H1 (cell line): ENCODE measurements around the gene RGS2. TPM values are rescaled to one million over a fixed set of nuclear protein-coding genes. Genes with fewer than 3 reads are reported as not detected.

ENCODE experiments used
- CTCF ChIA-PET: fragments of 300-600 bp; sonication (Branson Sonifier 250); formaldehyde crosslinking; loops from one replicate; lab custom pipeline; 2021; ENCODE audit not compliant: partially characterized antibody; lab: Charles Lee
- POLR2A ChIA-PET: fragments of 300-600 bp; sonication (Branson Sonifier 250); formaldehyde crosslinking; loops from one replicate; lab custom pipeline; 2021; ENCODE audit warnings: inconsistent platforms; ENCODE audit not compliant: partially characterized antibody; lab: Charles Lee
- DNase-seq, 2 experiments: peaks; one replicate each; pipeline versions ENCODE4 v3.0.0 to v3.0.0-alpha.2; 2010 to 2022; ENCODE audit warnings: low spot score in 2 of 2, low read depth in 1 of 2, mixed read lengths in 1 of 2
- FAIRE-seq: peaks from 2 replicates; lab custom pipeline; 2011; peaks lifted over from hg19 to GRCh38; lab: Jason Lieb, UNC
- H2AFZ ChIP-seq: 2 replicates; pipeline ENCODE4 v1.8.1; 2012; ENCODE audit warnings: low read length, inconsistent platforms
- H2AK5ac ChIP-seq: 2 replicates; pipeline ENCODE4 v1.6.1; 2013; ENCODE audit warnings: low read depth, low read length
- H2BK120ac ChIP-seq: replicated peaks from 2 replicates; pipeline ENCODE3; 2013; ENCODE audit warnings: low read depth, low read length, inconsistent platforms
- H2BK12ac ChIP-seq: 2 replicates; pipeline ENCODE4 v1.6.1; 2013; ENCODE audit warnings: low read depth, low read length
- H2BK15ac ChIP-seq: 2 replicates; pipeline ENCODE4 v1.6.1; 2013; ENCODE audit warnings: low read length
- H2BK20ac ChIP-seq: 2 replicates; pipeline ENCODE4 v1.6.1; 2013; ENCODE audit warnings: low read length
- H2BK5ac ChIP-seq: 2 replicates; pipeline ENCODE4 v1.6.1; 2013; ENCODE audit warnings: low read depth, low read length
- H3K14ac ChIP-seq: 2 replicates; pipeline ENCODE4 v1.6.1; 2013; ENCODE audit warnings: inconsistent platforms; ENCODE audit not compliant: insufficient read length
- H3K18ac ChIP-seq: 2 replicates; pipeline ENCODE4 v1.6.1; 2013; ENCODE audit warnings: low read length; ENCODE audit errors: extremely low read depth
- H3K23ac ChIP-seq: 2 replicates; pipeline ENCODE4 v1.6.1; 2013; ENCODE audit warnings: inconsistent platforms; ENCODE audit not compliant: insufficient read length
- H3K23me2 ChIP-seq: 2 replicates; pipeline ENCODE4 v1.6.1; 2013; ENCODE audit warnings: low read depth, low read length
- H3K27ac ChIP-seq: 2 replicates; pipeline ENCODE4 v1.6.1; 2011; ENCODE audit warnings: low read depth, low read length, inconsistent platforms
- H3K27me3 ChIP-seq, 4 experiments: replicated peaks in 1 of 4; 1 replicate in 1 of 4; 2 replicates in 3 of 4; pipeline versions ENCODE4 v1.6.1 to v1.8.1; 2011 to 2013; ENCODE audit warnings: low read length in 3 of 4, mild to moderate bottlenecking in 3 of 4, inconsistent platforms in 2 of 4, mixed read lengths in 2 of 4, moderate library complexity in 1 of 4; ENCODE audit not compliant: control insufficient read depth in 3 of 4, insufficient read depth in 3 of 4; ENCODE audit errors: extremely low read depth in 1 of 4
- H3K36me3 ChIP-seq, 4 experiments: 2 replicates each; pipeline versions ENCODE4 v1.6.1 to v1.8.1; 2011 to 2013; ENCODE audit warnings: mild to moderate bottlenecking in 4 of 4, low read length in 3 of 4, moderate library complexity in 2 of 4, control low read depth in 1 of 4, inconsistent platforms in 1 of 4; ENCODE audit not compliant: insufficient read depth in 4 of 4, control insufficient read depth in 2 of 4
- H3K4ac ChIP-seq: replicated peaks from 2 replicates; pipeline ENCODE3; 2013; ENCODE audit warnings: low read length, low read depth, mixed read lengths, inconsistent platforms; ENCODE audit not compliant: insufficient read length
- H3K4me1 ChIP-seq, 4 experiments: replicated peaks in 1 of 4; 1 replicate in 1 of 4; 2 replicates in 3 of 4; pipeline versions ENCODE4 v1.6.1 to v1.8.1; 2011 to 2013; ENCODE audit warnings: low read length in 3 of 4, inconsistent platforms in 2 of 4, mixed read lengths in 1 of 4; ENCODE audit not compliant: insufficient read depth in 4 of 4, control insufficient read depth in 3 of 4
- H3K4me2 ChIP-seq, 2 experiments: 2 replicates each; pipeline versions ENCODE4 v1.6.1 to v1.8.1; 2011 to 2013; ENCODE audit warnings: low read depth in 2 of 2, low read length in 2 of 2, control low read depth in 1 of 2, inconsistent platforms in 1 of 2, mild to moderate bottlenecking in 1 of 2; ENCODE audit not compliant: insufficient read depth in 1 of 2
- H3K4me3 ChIP-seq, 4 experiments: fragments of 200-600, 300-600 bp in 1 of 4; sonication (generic), shearing (Covaris generic), sonication (Bioruptor Twin) in 1 of 4; 2 replicates each; pipeline versions ENCODE4 v1.5.1 to v1.8.1; 2011 to 2016; ENCODE audit warnings: low read length in 4 of 4, low read depth in 3 of 4, control low read depth in 2 of 4, inconsistent platforms in 2 of 4, mild to moderate bottlenecking in 2 of 4, mixed read lengths in 1 of 4, moderate library complexity in 1 of 4; ENCODE audit not compliant: insufficient read depth in 2 of 4; ENCODE audit errors: extremely low read depth in 1 of 4
- H3K56ac ChIP-seq: replicated peaks from 2 replicates; pipeline ENCODE3; 2013; ENCODE audit warnings: low read depth, mild to moderate bottlenecking, mixed read lengths, low read length, inconsistent platforms; ENCODE audit not compliant: insufficient read length
- H3K79me1 ChIP-seq: 2 replicates; pipeline ENCODE4 v1.6.1; 2013; ENCODE audit warnings: low read depth, low read length, control low read depth
- H3K79me2 ChIP-seq, 2 experiments: 2 replicates each; pipeline versions ENCODE4 v1.6.1 to v1.8.1; 2012 to 2013; ENCODE audit warnings: low read length in 2 of 2, mild to moderate bottlenecking in 2 of 2, inconsistent platforms in 1 of 2; ENCODE audit not compliant: insufficient read depth in 2 of 2, control insufficient read depth in 1 of 2
- H3K9ac ChIP-seq, 4 experiments: replicated peaks in 1 of 4; 1 replicate in 1 of 4; 2 replicates in 3 of 4; pipeline versions ENCODE4 v1.6.1 to v1.8.1; 2011 to 2013; ENCODE audit warnings: low read depth in 3 of 4, low read length in 3 of 4, control low read depth in 2 of 4, mild to moderate bottlenecking in 2 of 4, moderate library complexity in 2 of 4, inconsistent platforms in 1 of 4; ENCODE audit errors: extremely low read depth in 1 of 4
- H3K9me3 ChIP-seq, 2 experiments: 2 replicates each; pipeline versions ENCODE4 v1.6.1 to v1.8.1; 2012 to 2013; ENCODE audit warnings: mild to moderate bottlenecking in 2 of 2, moderate library complexity in 2 of 2, control low read depth in 1 of 2, inconsistent platforms in 1 of 2, low read depth in 1 of 2, low read length in 1 of 2, mixed read lengths in 1 of 2; ENCODE audit not compliant: insufficient read depth in 2 of 2
- H4K20me1 ChIP-seq, 2 experiments: replicated peaks in 1 of 2; 2 replicates each; pipeline versions ENCODE3 to v1.8.1; 2011 to 2013; ENCODE audit warnings: inconsistent platforms in 2 of 2, low read length in 2 of 2, mild to moderate bottlenecking in 1 of 2; ENCODE audit not compliant: insufficient read depth in 2 of 2, control insufficient read depth in 1 of 2
- H4K5ac ChIP-seq: 2 replicates; pipeline ENCODE4 v1.6.1; 2013; ENCODE audit warnings: low read length, low read depth, mixed read lengths, inconsistent platforms; ENCODE audit not compliant: insufficient read length
- H4K8ac ChIP-seq: 2 replicates; pipeline ENCODE4 v1.8.0; 2013; ENCODE audit warnings: mild to moderate bottlenecking, moderate library complexity, low read length, inconsistent platforms; ENCODE audit not compliant: insufficient read depth; ENCODE audit errors: extremely low read depth
- H4K91ac ChIP-seq: replicated peaks from 2 replicates; pipeline ENCODE3; 2013; ENCODE audit warnings: low read length, mixed read lengths, inconsistent platforms; ENCODE audit not compliant: insufficient read length
- ATF2 ChIP-seq: IDR thresholded peaks from 2 replicates; pipeline ENCODE4 v1.6.1; 2012; ENCODE audit warnings: low read length, inconsistent platforms
- ATF3 ChIP-seq: IDR thresholded peaks from 2 replicates; pipeline ENCODE4 v1.6.1; 2011; ENCODE audit warnings: low read depth, mild to moderate bottlenecking, low read length; ENCODE audit not compliant: insufficient read depth
- KDM1A ChIP-seq: fragments of 200-600, 300-600 bp; sonication (generic); IDR thresholded peaks from 2 replicates; pipeline ENCODE4 v1.7.1; 2016; ENCODE audit warnings: mild to moderate bottlenecking, low read length, borderline replicate concordance
- PHF8 ChIP-seq: fragments of 200-600 bp; sonication (generic); conservative IDR thresholded peaks from 2 replicates; pipeline ENCODE4 v1.7.1; 2012; ENCODE audit warnings: low read depth, mild to moderate bottlenecking, inconsistent platforms, low read length, moderate library complexity
- RAD21 ChIP-seq, 2 experiments: IDR thresholded peaks in 1 of 2; conservative IDR thresholded peaks in 1 of 2; 2 replicates each; pipeline ENCODE4 v1.6.1; 2011; ENCODE audit warnings: low read depth in 2 of 2, low read length in 2 of 2, improper control_type of control experiment in 1 of 2, inconsistent platforms in 1 of 2, mild to moderate bottlenecking in 1 of 2, moderate library complexity in 1 of 2
- RBBP5 ChIP-seq: IDR thresholded peaks from 2 replicates; pipeline ENCODE4 v1.7.1; 2012; ENCODE audit warnings: low read depth, mild to moderate bottlenecking, inconsistent platforms, low read length, moderate library complexity, borderline replicate concordance
- SP2 ChIP-seq: IDR thresholded peaks from 2 replicates; pipeline ENCODE4 v1.6.1; 2012; ENCODE audit warnings: mild to moderate bottlenecking, low read length, inconsistent platforms
- SRF ChIP-seq: IDR thresholded peaks from 2 replicates; pipeline ENCODE4 v1.6.1; 2011; ENCODE audit warnings: mild to moderate bottlenecking, low read depth, low read length, moderate library complexity
- TEAD4 ChIP-seq: IDR thresholded peaks from 2 replicates; pipeline ENCODE4 v1.6.1; 2012; ENCODE audit warnings: low read depth, low read length, inconsistent platforms, mixed read lengths
- WGBS, 2 experiments: shearing (Covaris generic) in 1 of 2; methylation state at CpG; one replicate each; pipeline versions ENCODE4 v1.1.6 to v1.1.7; 2013 to 2015; ENCODE audit warnings: low lambda C conversion rate in 2 of 2, mixed read lengths in 2 of 2, inconsistent platforms in 1 of 2, low coverage in 1 of 2, missing lambda C conversion rate in 1 of 2; ENCODE audit not compliant: insufficient replicate concordance in 2 of 2, insufficient coverage in 1 of 2, insufficient read length in 1 of 2; ENCODE audit errors: extremely low coverage in 1 of 2, missing lambda C conversion rate in 1 of 2; 5-methylcytosine and 5-hydroxymethylcytosine counted together
- polyA plus RNA-seq, 7 experiments: library from polyadenylated mRNA; depleted of rRNA in 3 of 7; stranded (reverse) in 5 of 7; unstranded in 2 of 7; fragments of >200 nt in 5 of 7; fragments of 200-250 nt in 2 of 7; gene quantifications; 1 replicate in 5 of 7; 2 replicates in 1 of 7; 4 replicates in 1 of 7; pipeline versions ENCODE4 v1.2.1 to v1.2.3, GENCODE V29; 2011 to 2013; ENCODE audit warnings: missing spikeins in 2 of 7, mixed read lengths in 2 of 7
- total RNA-seq: library from RNA; stranded (reverse); fragmentation: NEBNext Ultra II Directional; extraction: Animal tissue kit (Norgen Biotek cat#: 25700); gene quantifications from 2 replicates; pipeline ENCODE4 v1.2.1, GENCODE V29; 2021

The RGS2 gene
- total and polyA plus RNA-seq, 2 of the 8 experiments (the other 6 are each of a cell fraction or from before 2014, with no cell fraction given) = 9.1 to 17.0 TPM

- no peak for FAIRE-seq
- CTCF ChIA-PET = interaction anchor here (0.9 to 3.9 kb wide), 2 partner anchors 11 to 319 kb away, joined by 3 to 27 read pairs; no protein-coding TSS in a partner anchor
- TF ChIP-seq RBBP5 = no peak
- TF ChIP-seq TEAD4 = no peak
- no peak for TF ChIP-seq ATF2
- TF ChIP-seq KDM1A = no peak
- no peak for TF ChIP-seq SP2
- no peak for TF ChIP-seq SRF
- TF ChIP-seq PHF8 = no peak
- TF ChIP-seq ATF3 = no peak
- TF ChIP-seq RAD21 (IDR thresholded peaks at IDR 0.05 in 1 of 2, conservative IDR thresholded peaks at IDR 0.05 in 1 of 2; ENCODE audit: low read depth in 2 of 2, low read length in 2 of 2) = no peak
Observed at GRCh38 chr1:192795916-192796618, 12.8 kb upstream of the RGS2 start.

More at GRCh38 chr1:192795916-192796618, 12.8 kb upstream of the RGS2 start:
- no peaks in the 10 kb centered on the region for H4K20me1 ChIP-seq
- H4K8ac ChIP-seq = no peak overlapping the region
- H3K18ac ChIP-seq = no peak overlapping the region
- no peak overlapping the region for H3K4me3 ChIP-seq
- no peak overlapping the region for H3K27ac ChIP-seq
- H3K4ac ChIP-seq = no peak overlapping the region
- no peak overlapping the region for H2AK5ac ChIP-seq
- no peak overlapping the region for H2BK15ac ChIP-seq
- H3K23me2 ChIP-seq = no peaks in the 10 kb centered on the region; the same call in 1 of the 2 replicates
- POLR2A ChIA-PET = interaction anchor here (0.8 to 4.0 kb wide), 2 partner anchors 11 to 13 kb away, joined by 3 to 17 read pairs; partner anchors contain the start of gene RGS2
- H3K79me2 ChIP-seq = no peaks in the 10 kb centered on the region
- peak overlapping the region; percentile 11; the same call in 1 of the 2 replicates for H2BK5ac ChIP-seq
- no peak overlapping the region for H2BK120ac ChIP-seq
- no peak overlapping the region for H2BK20ac ChIP-seq
- H4K5ac ChIP-seq = no peak overlapping the region
- no peaks in the 10 kb centered on the region for H3K79me1 ChIP-seq
- no peak overlapping the region for H3K14ac ChIP-seq
- H4K91ac ChIP-seq = no peak overlapping the region
- DNase-seq = no peak
- H3K9ac ChIP-seq = no peak overlapping the region
- no peaks in the 10 kb centered on the region for H3K27me3 ChIP-seq
- no peak overlapping the region for H3K56ac ChIP-seq
- H3K4me2 ChIP-seq = no peak overlapping the region
- H3K23ac ChIP-seq = no peak overlapping the region
- no peak overlapping the region for H2BK12ac ChIP-seq
- H3K4me1 ChIP-seq = peaks cover 3 to 10% (median 5%) of the 10 kb centered on the region in 4 experiments; a peak in 4 of 7 replicates
- no peaks in the 10 kb centered on the region for H3K36me3 ChIP-seq
- 79% methylated on average over 1 of the region's 1 CpG; no CpG with 5 or more reads in 1 of the 2 experiments for WGBS, 2 experiments
- no peak overlapping the region for H2AFZ ChIP-seq
- no peaks in the 10 kb centered on the region for H3K9me3 ChIP-seq
